Loucy (cell line): ENCODE measurements around the gene INTS14.

Experiments
- H2AFZ ChIP-seq: fragments of 200-600 bp; sonication (generic); 2 replicates; pipeline ENCODE4 v1.6.0; 2016; ENCODE audit warnings: antibody characterized with exemption, mild to moderate bottlenecking, low read length, moderate library complexity
- H3F3A ChIP-seq: fragments of 200-600 bp; 2 replicates; pipeline ENCODE4 v1.6.0; 2016; ENCODE audit warnings: antibody characterized with exemption, low read depth, mild to moderate bottlenecking
- H3K27me3 ChIP-seq: fragments of 200-600 bp; sonication (generic); 2 replicates; pipeline ENCODE4 v1.6.1; 2014; ENCODE audit warnings: low read length, mild to moderate bottlenecking; ENCODE audit not compliant: insufficient read depth, poor library complexity, severe bottlenecking
- H3K36me3 ChIP-seq: fragments of 200-600 bp; sonication (generic); 2 replicates; pipeline ENCODE4 v1.6.1; 2016; ENCODE audit warnings: low read length; ENCODE audit not compliant: insufficient read depth
- H3K4me1 ChIP-seq: fragments of 200-600 bp; sonication (generic); 2 replicates; pipeline ENCODE4 v1.5.1; 2014; ENCODE audit warnings: low read length, mild to moderate bottlenecking; ENCODE audit not compliant: insufficient read depth, poor library complexity, severe bottlenecking
- H3K4me2 ChIP-seq: fragments of 200-600 bp; sonication (generic); 2 replicates; pipeline ENCODE4 v1.6.0; 2014; ENCODE audit warnings: antibody characterized with exemption, low read length, low read depth, mild to moderate bottlenecking; ENCODE audit not compliant: poor library complexity, severe bottlenecking
- H3K4me3 ChIP-seq: fragments of 200-600 bp; sonication (generic); 2 replicates; pipeline ENCODE4 v1.5.1; 2014; ENCODE audit warnings: low read length, mild to moderate bottlenecking, mixed read lengths; ENCODE audit not compliant: poor library complexity, severe bottlenecking
- H3K79me2 ChIP-seq: fragments of 200-600 bp; sonication (generic); 2 replicates; pipeline ENCODE4 v1.6.1; 2014; ENCODE audit warnings: low read length; ENCODE audit not compliant: insufficient read depth
- H3K9ac ChIP-seq: fragments of 200-600 bp; sonication (generic); 2 replicates; pipeline ENCODE4 v1.6.0; 2014; ENCODE audit warnings: mild to moderate bottlenecking, low read depth, low read length, moderate library complexity; ENCODE audit not compliant: poor library complexity, severe bottlenecking
- H3K9me2 ChIP-seq: fragments of 200-600 bp; sonication (generic); replicated peaks from 2 replicates; pipeline ENCODE4 v1.6.1; 2016; ENCODE audit warnings: low read depth, low read length, mixed read lengths
- H3K9me3 ChIP-seq: fragments of 200-600 bp; sonication (generic); 2 replicates; pipeline ENCODE4 v1.6.1; 2014; ENCODE audit warnings: mild to moderate bottlenecking, antibody characterized with exemption, low read length, low read depth; ENCODE audit not compliant: insufficient read depth
- H4K20me1 ChIP-seq: fragments of 200-600 bp; sonication (generic); 2 replicates; pipeline ENCODE4 v1.6.0; 2014; ENCODE audit warnings: antibody characterized with exemption, low read length, mild to moderate bottlenecking; ENCODE audit not compliant: insufficient read depth, poor library complexity, severe bottlenecking
- CTCF ChIP-seq: fragments of 200-600 bp; sonication (generic); conservative IDR thresholded peaks from 2 replicates; pipeline ENCODE4 v1.5.1; 2014; ENCODE audit warnings: mild to moderate bottlenecking, antibody characterized with exemption, low read length
- EZH2phosphoT487 ChIP-seq: fragments of 200-600 bp; IDR thresholded peaks from 2 replicates; pipeline ENCODE4 v1.6.1; 2018; ENCODE audit warnings: antibody characterized with exemption, mild to moderate bottlenecking, moderate library complexity, borderline replicate concordance

Gene INTS14

GRCh38 chr15:65561934-65562333 is 49.0 kb downstream of the INTS14 start:
- Histone ChIP-seq H3K9me3 (no peaks in the 10 kb centered on the region; the same call in 1 of the 2 replicates), H3K4me2 (no peak overlapping the region), H2AFZ (no peak overlapping the region), H4K20me1 (no peaks in the 10 kb centered on the region), H3K36me3 (peaks cover 98% of the 10 kb centered on the region), H3K4me1 (no peaks in the 10 kb centered on the region), H3K9me2 (no peaks in the 10 kb centered on the region), H3K4me3 (no peak overlapping the region), H3F3A (no peaks in the 10 kb centered on the region), H3K79me2 (peaks cover 12% of the 10 kb centered on the region; the same call in 1 of the 2 replicates), H3K27me3 (no peaks in the 10 kb centered on the region), H3K9ac (no peak overlapping the region)
- TF ChIP-seq CTCF (no peak), EZH2phosphoT487 (no peak)

- peaks cover 98% of the 10 kb centered on the region; the same call in 1 of the 2 replicates for H3K36me3 ChIP-seq
- no peak overlapping the region for H3K4me3 ChIP-seq
- H3K4me2 ChIP-seq: no peak overlapping the region
- peaks cover 18% of the 10 kb centered on the region; the same call in 1 of the 2 replicates for H3K79me2 ChIP-seq
- no peaks in the 10 kb centered on the region for H4K20me1 ChIP-seq
- no peak overlapping the region for H2AFZ ChIP-seq
- TF ChIP-seq EZH2phosphoT487: no peak
- no peak for TF ChIP-seq CTCF
- H3K4me1 ChIP-seq: no peaks in the 10 kb centered on the region
- H3K9me3 ChIP-seq: no peaks in the 10 kb centered on the region
- H3F3A ChIP-seq: no peaks in the 10 kb centered on the region
- no peaks in the 10 kb centered on the region for H3K27me3 ChIP-seq
- no peaks in the 10 kb centered on the region for H3K9me2 ChIP-seq
- no peak overlapping the region for H3K9ac ChIP-seq
Observed at GRCh38 chr15:65559941-65560340, 51.0 kb downstream of the INTS14 start.

- H3K4me3 ChIP-seq: no peak overlapping the region
- no peak overlapping the region for H3K9ac ChIP-seq
- peaks cover 20% of the 10 kb centered on the region; the same call in 1 of the 2 replicates for H3K79me2 ChIP-seq
- H3K9me2 ChIP-seq: no peaks in the 10 kb centered on the region
- no peak overlapping the region for H3K4me2 ChIP-seq
- H2AFZ ChIP-seq: no peak overlapping the region
- H3K4me1 ChIP-seq: no peaks in the 10 kb centered on the region
- H3K36me3 ChIP-seq: peaks cover 97% of the 10 kb centered on the region; the same call in 1 of the 2 replicates
- TF ChIP-seq EZH2phosphoT487 (no peak), CTCF (no peak)
- H3F3A ChIP-seq: no peaks in the 10 kb centered on the region
- H3K9me3 ChIP-seq: no peaks in the 10 kb centered on the region
- no peaks in the 10 kb centered on the region for H3K27me3 ChIP-seq
- no peaks in the 10 kb centered on the region for H4K20me1 ChIP-seq
Observed at GRCh38 chr15:65558997-65559760, 51.8 kb downstream of the INTS14 start.
